Bone marrow (tissue), 2 donors: ENCODE measurements around the gene RIN3.
"Not testable (repeated sequence)": the region's sequence is repeated elsewhere in the genome, so short reads cannot be mapped to it uniquely, and the experiment has no call there.

Source experiments
- DNase-seq, 2 donors: peaks; one replicate each; lab custom pipeline; 2025; lab: John Stamatoyannopoulos, UW

The RIN3 gene

DNA sequence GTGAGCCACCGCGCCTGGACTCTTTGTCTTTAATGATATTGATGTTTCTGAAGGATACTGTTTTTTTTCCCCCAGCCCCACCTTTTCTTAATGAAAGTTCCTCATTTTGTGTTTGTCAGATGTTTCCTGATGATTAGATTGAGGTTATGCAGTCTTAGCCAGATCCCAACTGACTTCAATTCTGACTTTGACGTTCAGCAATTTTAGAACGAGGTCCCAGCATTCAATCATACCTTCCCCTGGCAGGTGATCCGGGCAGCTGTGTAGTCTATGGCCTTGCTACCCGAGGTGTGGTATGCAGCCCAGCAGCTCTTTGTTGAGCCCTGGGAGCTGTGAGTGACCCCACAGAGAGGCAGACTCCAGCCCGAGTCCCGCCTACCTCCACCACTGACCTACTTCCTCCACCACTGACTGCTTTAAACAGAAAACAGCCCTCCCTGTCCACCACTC is 152.1 kb downstream of the RIN3 start:
- DNase-seq, result peak in 1 of 2 donors; percentile 94

DNA sequence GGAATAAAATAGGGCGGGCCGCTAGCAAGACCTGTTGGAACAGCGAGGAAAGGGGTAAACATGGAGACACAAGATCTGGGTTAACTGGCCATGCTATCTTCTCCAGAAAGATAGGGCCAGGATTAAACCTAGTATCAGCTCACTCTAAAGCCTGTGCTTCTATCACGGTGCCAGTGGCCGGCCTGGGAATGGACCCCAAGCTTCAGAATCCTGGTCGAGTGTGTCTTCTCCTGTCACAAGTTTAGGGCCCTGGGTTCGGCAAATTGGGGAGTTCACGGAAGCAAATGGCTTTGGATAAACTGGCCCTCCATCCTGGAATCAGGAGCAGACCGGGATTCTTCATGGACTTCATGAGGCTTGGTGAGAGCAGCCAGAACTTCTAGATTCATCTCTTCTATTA is 152.7 kb downstream of the RIN3 start:
- DNase-seq, result no peak

DNA sequence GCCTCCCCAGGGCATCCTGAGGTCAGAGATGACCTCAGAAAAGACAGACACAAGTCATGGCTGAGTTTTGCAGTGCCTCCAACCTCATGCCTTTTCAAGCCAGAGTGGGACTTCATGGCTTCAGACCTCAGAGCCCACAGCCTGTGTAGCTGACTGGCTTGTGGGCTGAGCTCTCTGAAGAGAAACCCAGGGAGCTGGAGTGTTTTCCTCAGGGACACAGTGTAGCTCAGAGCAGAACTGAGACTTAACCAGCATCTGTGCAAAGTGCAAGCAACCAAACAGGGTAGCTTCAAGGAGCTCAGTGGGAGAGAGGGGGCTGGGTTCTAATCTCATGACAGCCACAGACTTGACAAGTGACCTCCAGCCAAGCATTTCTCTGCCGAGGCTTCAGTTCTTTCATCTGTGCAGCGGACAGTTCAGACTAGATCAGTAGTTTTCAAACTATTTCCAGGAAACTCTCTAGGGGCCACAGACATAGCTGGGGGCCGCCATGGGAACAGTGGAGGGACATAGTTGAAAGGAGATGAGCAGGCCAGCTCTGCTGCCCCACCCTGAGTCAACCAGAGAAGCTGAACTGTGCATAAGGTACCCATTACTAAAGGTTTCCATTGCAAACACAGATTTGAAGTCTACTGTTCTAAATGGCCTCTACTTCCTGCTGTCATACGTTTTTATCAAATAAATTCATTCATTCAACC is 154.8 kb downstream of the RIN3 start:
- no peak for DNase-seq

GRCh38 chr14:92670160-92670559 is 156.6 kb downstream of the RIN3 start:
- peak in 1 of 2 donors; percentile 80 for DNase-seq

GRCh38 chr14:92670643-92671366 is 157.2 kb downstream of the RIN3 start:
- DNase-seq, result no peak

- no peak for DNase-seq
Observed at GRCh38 chr14:92673601-92674150, 160.1 kb downstream of the RIN3 start.

DNA sequence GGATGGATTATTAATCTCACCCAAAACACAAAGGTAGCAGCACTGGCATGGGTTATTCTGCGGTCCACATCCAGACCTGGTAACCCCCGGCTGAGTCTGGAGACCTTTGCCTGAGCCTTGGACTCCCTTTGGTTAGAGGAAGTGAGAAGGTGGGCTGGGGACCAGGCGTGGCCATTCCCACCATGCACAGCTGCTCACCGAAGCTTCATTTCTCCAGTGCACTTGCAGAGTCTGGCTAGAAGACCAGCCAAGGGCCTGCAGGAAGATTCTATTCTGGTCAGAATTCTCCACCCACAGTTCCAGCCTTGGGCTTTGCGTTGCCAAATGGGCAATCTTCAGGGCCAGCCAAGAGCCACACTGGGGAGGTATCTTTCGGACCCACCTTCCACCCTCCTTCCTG is 161.8 kb downstream of the RIN3 start:
- DNase-seq, result no peak

GRCh38 chr14:92675976-92676375 is 162.4 kb downstream of the RIN3 start:
- DNase-seq, result no peak

DNA sequence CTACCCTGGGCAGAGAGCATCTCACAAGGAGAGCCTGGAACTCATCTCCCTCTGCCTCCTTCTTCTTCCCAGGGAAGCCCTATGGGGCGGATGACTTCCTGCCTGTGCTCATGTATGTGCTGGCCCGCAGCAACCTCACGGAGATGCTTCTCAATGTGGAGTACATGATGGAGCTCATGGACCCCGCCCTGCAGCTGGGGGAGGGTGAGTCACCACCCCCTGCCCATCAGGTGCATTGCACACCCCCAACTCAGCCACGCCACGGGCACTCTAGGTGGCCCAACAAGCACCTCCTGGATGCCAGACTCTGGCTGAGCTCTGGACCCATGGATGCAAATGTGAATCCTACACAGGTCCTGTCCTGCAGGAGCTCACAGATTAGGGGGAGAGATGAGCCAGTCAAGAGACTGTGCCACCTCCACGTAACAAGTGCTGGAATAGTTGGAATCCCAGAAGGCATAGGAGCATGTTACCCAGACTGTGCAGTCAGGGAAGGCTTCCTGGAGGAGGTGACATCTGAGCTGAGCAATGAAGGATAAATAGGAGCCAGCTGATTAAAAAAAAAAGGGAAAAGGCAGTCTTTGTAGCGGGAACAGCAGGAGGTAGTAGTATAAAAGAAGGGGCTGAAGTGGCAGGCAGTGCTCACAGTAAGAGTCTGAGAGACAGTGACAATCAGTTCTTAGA is 163.0 kb downstream of the RIN3 start:
- no peak for DNase-seq

- DNase-seq, result peak in 1 of 2 donors; percentile 43
Observed at GRCh38 chr14:92677087-92677668, 163.6 kb downstream of the RIN3 start.

GRCh38 chr14:92677955-92678354 is 164.4 kb downstream of the RIN3 start:
- DNase-seq, result no peak

GRCh38 chr14:92678766-92679165 is 165.2 kb downstream of the RIN3 start:
- no peak for DNase-seq

GRCh38 chr14:92679246-92679645 is 165.7 kb downstream of the RIN3 start:
- DNase-seq, result no peak

- not testable (repeated sequence) for DNase-seq
Observed at GRCh38 chr14:92680330-92680729, 166.7 kb downstream of the RIN3 start.

DNA sequence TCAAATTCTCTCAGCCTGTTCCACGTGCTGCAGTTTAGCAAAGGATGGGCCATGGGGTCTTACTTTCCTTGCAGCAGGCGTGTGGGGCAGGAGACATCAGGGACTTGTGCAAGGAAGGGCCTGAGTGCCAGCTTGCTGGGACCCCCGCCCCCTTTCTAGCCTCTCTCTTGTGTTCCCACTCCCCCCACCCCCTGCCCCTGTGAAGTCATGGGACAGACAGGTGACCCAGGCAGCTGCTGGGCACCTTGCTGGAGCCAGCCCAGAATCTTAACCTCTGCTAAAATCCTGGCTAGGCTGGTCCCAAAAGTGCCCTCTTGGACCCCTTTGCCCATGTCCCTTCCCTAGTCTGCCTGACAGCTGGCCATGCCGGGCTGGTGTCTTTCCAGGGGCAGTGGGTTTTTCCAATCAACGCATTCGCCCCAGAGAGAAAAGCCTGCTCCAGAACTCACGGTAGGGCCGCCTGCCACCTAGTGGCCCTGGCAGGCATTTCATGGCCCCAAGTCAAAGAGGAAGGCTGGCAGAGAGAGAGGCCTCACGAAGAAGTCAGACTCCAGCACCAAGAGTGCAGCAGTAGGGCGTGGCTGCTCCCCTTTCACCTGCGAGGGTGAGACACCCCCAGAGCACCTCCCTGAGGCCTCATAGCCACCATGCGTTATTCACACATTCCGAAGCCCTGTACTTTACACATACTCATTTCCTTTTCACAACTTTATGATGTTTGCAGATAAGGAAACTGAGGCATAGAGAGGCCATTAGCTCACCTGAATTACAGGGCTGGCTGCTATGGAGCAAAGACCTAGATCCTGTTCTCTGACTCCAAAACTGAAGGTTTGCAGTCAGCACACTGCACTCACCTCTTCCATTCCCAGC is 167.4 kb downstream of the RIN3 start:
- DNase-seq, result peak in 1 of 2 donors; percentile 66

DNA sequence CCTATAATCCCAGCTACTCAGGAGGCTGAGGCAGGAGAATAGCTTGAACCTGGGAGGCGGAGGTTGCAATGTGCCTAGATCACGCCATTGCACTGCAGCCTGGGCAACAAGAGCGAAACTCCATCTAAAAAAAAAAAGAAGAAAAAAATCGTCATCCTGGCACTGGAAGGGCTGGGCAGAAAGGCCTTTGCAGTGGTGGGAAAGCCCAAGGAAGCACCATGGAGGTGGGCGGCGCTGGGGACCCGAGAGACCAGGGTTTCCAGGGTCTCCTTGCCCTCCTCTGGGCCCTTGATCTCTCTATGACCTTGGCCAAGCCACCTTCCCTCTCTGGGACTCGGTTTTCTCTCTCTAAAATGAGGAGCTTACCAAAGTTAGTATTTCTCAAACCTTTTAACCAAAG is 169.5 kb downstream of the RIN3 start:
- no peak for DNase-seq

GRCh38 chr14:92684801-92685560 is 171.4 kb downstream of the RIN3 start:
- no peak for DNase-seq

- DNase-seq, result no peak
Observed at GRCh38 chr14:92685784-92686355, 172.3 kb downstream of the RIN3 start.

DNA sequence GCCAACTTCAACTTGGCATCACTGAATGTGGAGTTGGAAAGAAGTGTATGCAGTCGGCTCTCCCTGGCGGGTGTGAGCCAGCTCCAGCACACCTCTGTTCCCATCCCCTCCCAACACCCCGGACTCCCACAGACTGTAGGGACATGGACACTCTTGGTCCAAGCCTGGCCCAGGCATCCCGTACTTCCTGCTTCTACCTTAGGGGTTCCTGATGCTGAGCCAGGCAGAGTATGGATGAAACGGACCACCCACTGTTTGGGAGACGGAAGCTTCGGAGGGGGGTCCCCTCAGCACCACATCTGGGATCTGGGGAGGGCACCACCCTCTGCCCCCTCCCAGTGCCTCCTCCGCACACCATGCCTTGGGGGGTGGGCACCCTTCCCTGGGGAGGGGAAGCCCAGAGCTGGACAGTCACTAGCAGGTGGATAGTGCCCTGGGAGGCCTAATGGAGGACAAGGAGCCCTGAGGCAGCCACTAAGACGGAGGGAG is 172.9 kb downstream of the RIN3 start:
- no peak for DNase-seq

DNA sequence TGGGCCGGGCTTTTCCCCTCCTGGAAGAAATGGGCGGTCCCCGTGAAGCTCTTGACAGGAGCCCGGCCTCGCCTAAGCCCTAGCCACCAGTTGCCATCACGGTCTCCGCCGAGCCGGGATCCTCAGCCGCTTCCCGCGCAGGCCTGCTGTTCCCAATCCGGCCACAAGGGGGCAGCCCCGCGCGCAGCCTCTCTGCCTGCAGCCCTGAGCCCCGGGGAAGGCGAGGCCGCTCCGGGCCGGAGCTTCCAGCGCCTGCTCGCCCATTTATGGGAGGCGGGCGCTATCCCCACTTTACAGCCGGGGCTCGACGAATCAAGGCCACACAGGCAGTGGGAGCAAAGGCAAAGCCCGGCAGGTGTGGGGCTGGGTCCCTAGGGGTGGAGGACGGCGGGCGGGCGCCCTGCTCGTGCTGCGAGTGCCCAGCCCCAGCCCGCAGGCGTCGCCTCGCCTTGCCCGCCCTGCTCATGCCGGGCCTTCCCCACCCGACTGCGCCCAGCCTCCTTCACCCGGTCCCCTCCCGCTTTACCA is 173.4 kb downstream of the RIN3 start:
- DNase-seq, result peak in 1 of 2 donors; percentile 20
